Karpas-422 (cell line): ENCODE results near the gene STX1B. TPM values are rescaled to one million over a fixed set of nuclear protein-coding genes. Genes with fewer than 3 reads are reported as not detected.

ENCODE experiments used
- DNase-seq: peaks from one replicate; pipeline ENCODE4 v3.0.0-alpha.2; 2015
- H2AFZ ChIP-seq: fragments of 200-600 bp; sonication (generic); 2 replicates; pipeline ENCODE4 v1.6.1; 2014; ENCODE audit warnings: antibody characterized with exemption, low read length, mixed read lengths
- H3K27ac ChIP-seq: fragments of 200-600 bp; sonication (generic); 2 replicates; pipeline ENCODE4 v1.5.1; 2014; ENCODE audit warnings: mild to moderate bottlenecking, low read length, moderate library complexity
- H3K27me3 ChIP-seq: fragments of 200-600 bp; sonication (generic); 2 replicates; pipeline ENCODE4 v1.6.1; 2014; ENCODE audit warnings: low read length, mixed read lengths
- H3K36me3 ChIP-seq: fragments of 200-600 bp; sonication (generic); 2 replicates; pipeline ENCODE4 v1.6.1; 2014; ENCODE audit warnings: low read length, mixed read lengths; ENCODE audit not compliant: insufficient read depth
- H3K4me1 ChIP-seq: fragments of 200-600 bp; sonication (generic); 2 replicates; pipeline ENCODE4 v1.6.1; 2014; ENCODE audit warnings: mild to moderate bottlenecking, low read length, mixed read lengths
- H3K4me2 ChIP-seq: fragments of 200-600 bp; sonication (generic); 2 replicates; pipeline ENCODE4 v1.6.1; 2014; ENCODE audit warnings: low read length, low read depth, mild to moderate bottlenecking; ENCODE audit not compliant: poor library complexity, severe bottlenecking
- H3K4me3 ChIP-seq: fragments of 200-600 bp; sonication (generic); 2 replicates; pipeline ENCODE4 v1.5.1; 2014; ENCODE audit warnings: mild to moderate bottlenecking, antibody characterized with exemption, low read length, mixed read lengths
- H3K79me2 ChIP-seq: fragments of 200-600 bp; sonication (generic); 2 replicates; pipeline ENCODE4 v1.6.1; 2014; ENCODE audit warnings: mild to moderate bottlenecking, low read length, mixed read lengths
- H3K9ac ChIP-seq: fragments of 200-600 bp; sonication (generic); 2 replicates; pipeline ENCODE4 v1.6.0; 2014; ENCODE audit warnings: low read length
- H3K9me2 ChIP-seq: fragments of 200-600 bp; sonication (generic), shearing (Covaris generic); replicated peaks from 2 replicates; pipeline ENCODE4 v1.6.0; 2014; ENCODE audit warnings: mild to moderate bottlenecking, low read length, moderate library complexity; ENCODE audit not compliant: insufficient read depth
- H3K9me3 ChIP-seq: fragments of 300-700, 200-600 bp; sonication (generic); 2 replicates; pipeline ENCODE4 v1.6.1; 2014; ENCODE audit warnings: low read length, mixed read lengths
- H4K20me1 ChIP-seq: fragments of 200-600 bp; sonication (generic); 2 replicates; pipeline ENCODE4 v1.6.1; 2014; ENCODE audit warnings: mild to moderate bottlenecking, antibody characterized with exemption, low read length, low read depth; ENCODE audit not compliant: insufficient read depth
- total RNA-seq: library from RNA; depleted of rRNA; stranded (reverse); fragments of >200 nt; shearing (Covaris generic); gene quantifications from 2 replicates; pipeline ENCODE4 v1.2.3, GENCODE V29; 2014; ENCODE audit warnings: low replicate concordance

STX1B gene
- total RNA-seq, 1 experiment from 2014 or later, result 0.11 TPM

DNA sequence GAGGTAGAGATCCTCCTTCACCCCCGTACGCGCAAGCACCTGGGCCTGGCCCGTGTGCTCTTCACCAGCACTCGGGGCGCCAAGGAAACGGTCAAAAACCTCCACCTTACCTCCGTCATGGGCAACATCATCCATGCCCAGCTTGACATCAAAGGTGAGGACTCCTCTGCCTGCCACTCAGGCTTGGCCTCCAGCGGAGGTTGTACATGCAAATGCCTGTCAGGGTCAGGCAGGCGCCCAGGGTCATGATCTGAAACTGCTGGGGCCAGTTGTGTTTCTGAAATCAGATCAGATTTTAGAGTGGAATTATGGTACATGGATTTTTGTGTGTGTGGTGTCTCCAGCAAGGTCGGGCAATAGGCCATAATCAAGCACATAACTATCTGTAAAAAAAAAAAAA lies 49.1 kb downstream of the STX1B start:
- Histone ChIP-seq H3K27me3 (no peaks in the 10 kb centered on the region), H4K20me1 (peaks cover 10% of the 10 kb centered on the region), H3K4me1 (peaks cover 22% of the 10 kb centered on the region), H2AFZ (no peak overlapping the region), H3K36me3 (peaks cover 51% of the 10 kb centered on the region), H3K9me3 (no peaks in the 10 kb centered on the region), H3K9ac (no peak overlapping the region), H3K79me2 (peaks cover 26% of the 10 kb centered on the region), H3K4me2 (no peak overlapping the region), H3K4me3 (no peak overlapping the region), H3K9me2 (no peaks in the 10 kb centered on the region), H3K27ac (no peak overlapping the region)
- DNase-seq, result no peak

DNA sequence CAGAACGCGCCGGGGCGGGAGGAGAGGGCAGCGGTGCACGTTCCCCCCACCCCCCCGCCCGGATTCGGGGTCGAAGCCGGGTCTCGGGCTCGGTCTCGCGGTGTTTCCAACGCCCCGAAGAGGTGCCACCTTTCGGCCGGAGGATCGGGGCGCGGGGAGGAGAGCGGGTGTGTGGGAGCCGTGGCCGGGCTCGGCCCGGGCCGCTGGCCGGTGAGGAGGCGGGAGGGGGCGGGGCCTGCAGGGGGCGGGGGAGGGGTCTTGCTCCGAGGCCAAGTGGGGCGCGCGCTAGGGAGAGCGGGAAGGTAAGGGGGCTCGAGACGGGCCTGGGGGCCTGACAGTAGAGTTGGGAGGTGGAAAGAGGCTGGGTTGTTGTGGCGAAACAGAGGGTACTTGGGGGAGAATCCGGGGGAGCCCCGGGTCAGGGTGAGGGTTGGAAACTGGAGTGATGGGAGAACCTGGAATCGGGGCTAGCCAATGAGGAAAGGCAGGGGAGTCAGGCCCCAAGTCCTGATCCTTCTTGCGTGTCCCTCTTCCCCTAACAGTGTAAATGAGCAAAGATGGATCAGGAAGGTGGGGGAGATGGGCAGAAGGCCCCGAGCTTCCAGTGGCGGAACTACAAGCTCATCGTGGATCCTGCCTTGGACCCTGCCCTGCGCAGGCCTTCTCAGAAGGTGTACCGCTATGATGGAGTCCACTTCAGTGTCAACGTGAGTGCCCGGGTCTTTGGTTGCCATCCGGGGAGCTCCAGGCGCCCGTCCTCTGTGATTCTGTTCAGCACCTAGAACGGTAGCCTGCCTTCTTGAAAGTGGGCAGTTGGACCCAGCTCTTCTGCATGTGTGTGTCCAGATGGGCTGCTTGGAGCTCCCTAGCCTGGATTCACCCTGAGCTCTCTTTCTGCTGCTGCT lies 52.0 kb downstream of the STX1B start:
- H3K79me2 ChIP-seq, result peaks cover 26% of the 10 kb centered on the region
- H3K4me1 ChIP-seq, result peaks cover 31% of the 10 kb centered on the region
- H3K4me2 ChIP-seq, result peak overlapping the region; percentile 77
- peaks cover 35% of the 10 kb centered on the region for H3K36me3 ChIP-seq
- H3K27me3 ChIP-seq, result no peaks in the 10 kb centered on the region
- no peak overlapping the region for H2AFZ ChIP-seq
- peak overlapping the region; percentile 87 for H3K4me3 ChIP-seq
- no peak overlapping the region; the same call in 1 of the 2 replicates for H3K27ac ChIP-seq
- DNase-seq, result peak; percentile 80
- H4K20me1 ChIP-seq, result peaks cover 10% of the 10 kb centered on the region
- peak overlapping the region; percentile 96 for H3K9ac ChIP-seq
- no peaks in the 10 kb centered on the region for H3K9me2 ChIP-seq
- H3K9me3 ChIP-seq, result no peaks in the 10 kb centered on the region

DNA sequence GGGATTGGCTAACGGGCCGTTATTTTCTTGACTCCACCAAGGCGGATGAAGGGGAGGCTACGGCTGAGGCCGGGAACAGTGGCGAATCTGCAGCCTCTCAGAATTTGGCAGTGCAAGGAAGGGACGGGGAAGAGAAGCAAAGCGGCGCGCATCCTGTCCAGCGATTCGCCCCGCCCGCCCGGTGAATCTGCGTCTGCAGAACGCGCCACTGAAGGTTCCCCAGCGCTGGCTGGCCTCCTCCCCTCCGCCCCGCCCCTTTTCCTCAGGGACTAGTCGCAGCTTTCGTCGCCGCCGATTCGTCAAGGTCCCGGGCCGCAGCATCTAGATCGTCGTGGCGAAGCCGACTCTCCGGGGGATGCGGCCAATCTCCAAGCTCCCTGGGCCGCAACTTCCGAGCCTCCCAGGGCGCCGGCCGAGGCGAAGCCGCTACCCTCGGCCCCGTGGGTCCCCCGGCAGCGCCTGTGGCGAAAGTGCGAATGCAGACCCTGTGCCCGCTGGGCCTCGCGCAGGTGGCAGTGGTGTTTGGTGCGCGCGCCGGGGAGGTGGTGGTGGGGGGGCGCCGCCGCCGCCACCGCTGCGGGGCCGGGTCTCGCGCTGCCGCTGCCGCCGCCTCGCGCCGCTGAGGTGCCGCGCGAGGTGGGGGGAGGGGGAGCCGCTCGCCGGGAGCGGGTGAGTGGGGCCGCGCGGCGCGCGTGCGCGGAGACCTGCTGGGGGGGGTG lies 52.8 kb downstream of the STX1B start, which contains the start of gene SETD1A:
Gene SETD1A (plus strand): TSS at position 299 of the 719 bp plus-strand sequence. CDS start 978 bp downstream, outside the sequence.
- Histone ChIP-seq H3K9me3 (no peaks in the 10 kb centered on the region), H3K27me3 (no peaks in the 10 kb centered on the region), H2AFZ (peak within 1 kb of the TSS; percentile 98), H3K4me2 (peak within 1 kb of the TSS; percentile 98), H3K9ac (peak within 1 kb of the TSS; percentile 96), H3K79me2 (peaks cover 23% of the 10 kb centered on the region), H3K27ac (peak within 1 kb of the TSS; percentile 93), H3K4me3 (peak within 1 kb of the TSS; percentile 87), H4K20me1 (peaks cover 10% of the 10 kb centered on the region), H3K9me2 (no peaks in the 10 kb centered on the region), H3K36me3 (peaks cover 29% of the 10 kb centered on the region), H3K4me1 (peaks cover 33% of the 10 kb centered on the region)
- DNase-seq, result peak; percentile 98

DNA sequence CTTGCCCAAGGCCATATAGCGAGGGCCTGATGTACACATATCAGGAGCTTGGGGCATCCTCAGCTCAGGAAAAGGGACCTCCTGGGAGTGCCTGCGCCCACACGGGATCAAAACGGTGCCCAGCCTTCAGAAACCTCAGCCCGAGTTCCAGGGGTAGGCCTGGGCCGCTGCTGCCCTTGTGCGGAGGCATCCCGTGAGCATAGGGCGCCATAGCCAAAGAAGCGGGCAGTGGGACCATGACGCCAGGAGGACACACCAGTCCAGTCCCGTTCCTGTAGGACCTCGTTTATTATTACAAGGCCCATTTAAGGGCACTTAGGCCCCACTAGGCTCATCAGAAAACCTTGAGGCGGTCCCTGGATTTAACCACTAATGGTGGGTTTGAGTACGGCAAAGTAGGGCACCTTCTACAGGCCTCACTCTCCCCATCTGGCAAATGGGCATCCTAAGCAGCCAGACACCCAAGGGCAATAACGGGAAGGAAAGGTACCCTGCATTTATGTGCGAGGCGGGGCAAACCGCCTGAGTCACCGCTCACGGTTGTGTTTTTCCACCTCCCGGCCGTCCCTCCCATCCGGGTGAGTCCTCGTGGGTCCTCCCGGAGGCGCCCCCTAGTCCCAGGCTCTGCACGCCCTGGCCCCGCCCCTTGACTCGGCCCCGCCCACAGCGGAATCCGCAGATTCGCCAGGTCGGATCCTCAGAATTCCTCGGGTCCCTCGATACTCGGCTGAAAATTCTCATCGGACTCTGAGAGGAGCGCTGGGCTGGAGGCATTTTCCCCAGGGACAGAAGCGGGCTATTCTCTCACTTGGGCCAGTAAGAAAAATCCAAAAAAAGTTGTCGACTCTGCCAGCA lies 53.6 kb downstream of the STX1B start:
- DNase-seq, result peak; percentile 92
- peaks cover 25% of the 10 kb centered on the region; the same call in 1 of the 2 replicates for H3K36me3 ChIP-seq
- H3K4me3 ChIP-seq, result peak overlapping the region; percentile 87
- peaks cover 23% of the 10 kb centered on the region for H3K79me2 ChIP-seq
- H3K27me3 ChIP-seq, result no peaks in the 10 kb centered on the region
- H3K9ac ChIP-seq, result peak overlapping the region; percentile 96
- peak overlapping the region; percentile 93 for H3K27ac ChIP-seq
- no peaks in the 10 kb centered on the region for H3K9me3 ChIP-seq
- H2AFZ ChIP-seq, result peak overlapping the region; percentile 98
- no peaks in the 10 kb centered on the region for H3K9me2 ChIP-seq
- peaks cover 10% of the 10 kb centered on the region for H4K20me1 ChIP-seq
- peaks cover 33% of the 10 kb centered on the region for H3K4me1 ChIP-seq
- peak overlapping the region; percentile 98 for H3K4me2 ChIP-seq

DNA sequence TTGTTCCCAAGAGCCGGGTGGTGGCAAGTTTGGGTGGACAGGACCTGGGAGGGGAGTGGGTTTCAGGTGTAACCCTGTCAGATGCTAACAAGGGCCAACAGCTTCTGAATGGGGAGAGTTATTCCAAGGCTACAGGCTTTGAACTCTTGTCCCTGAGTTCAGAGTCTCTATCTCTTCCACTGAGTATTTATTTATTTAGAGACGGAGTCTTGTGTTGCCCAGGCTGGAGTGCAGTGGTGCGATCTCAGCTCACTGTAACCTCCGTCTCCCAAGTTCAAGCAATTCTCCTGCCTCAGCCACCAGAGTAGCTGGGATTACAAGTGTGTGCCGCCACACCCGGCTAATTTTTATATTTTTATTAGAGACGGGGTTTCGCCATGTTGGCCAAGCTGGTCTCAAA lies 55.4 kb downstream of the STX1B start:
- no peak for DNase-seq
- Histone ChIP-seq H2AFZ (no peak overlapping the region), H3K36me3 (peaks cover 9% of the 10 kb centered on the region; the same call in 1 of the 2 replicates), H3K4me2 (no peak overlapping the region), H3K27ac (no peak overlapping the region), H3K4me1 (peaks cover 40% of the 10 kb centered on the region), H4K20me1 (peaks cover 8% of the 10 kb centered on the region), H3K79me2 (peaks cover 18% of the 10 kb centered on the region), H3K9me3 (no peaks in the 10 kb centered on the region), H3K27me3 (no peaks in the 10 kb centered on the region), H3K4me3 (no peak overlapping the region), H3K9me2 (no peaks in the 10 kb centered on the region), H3K9ac (no peak overlapping the region)

DNA sequence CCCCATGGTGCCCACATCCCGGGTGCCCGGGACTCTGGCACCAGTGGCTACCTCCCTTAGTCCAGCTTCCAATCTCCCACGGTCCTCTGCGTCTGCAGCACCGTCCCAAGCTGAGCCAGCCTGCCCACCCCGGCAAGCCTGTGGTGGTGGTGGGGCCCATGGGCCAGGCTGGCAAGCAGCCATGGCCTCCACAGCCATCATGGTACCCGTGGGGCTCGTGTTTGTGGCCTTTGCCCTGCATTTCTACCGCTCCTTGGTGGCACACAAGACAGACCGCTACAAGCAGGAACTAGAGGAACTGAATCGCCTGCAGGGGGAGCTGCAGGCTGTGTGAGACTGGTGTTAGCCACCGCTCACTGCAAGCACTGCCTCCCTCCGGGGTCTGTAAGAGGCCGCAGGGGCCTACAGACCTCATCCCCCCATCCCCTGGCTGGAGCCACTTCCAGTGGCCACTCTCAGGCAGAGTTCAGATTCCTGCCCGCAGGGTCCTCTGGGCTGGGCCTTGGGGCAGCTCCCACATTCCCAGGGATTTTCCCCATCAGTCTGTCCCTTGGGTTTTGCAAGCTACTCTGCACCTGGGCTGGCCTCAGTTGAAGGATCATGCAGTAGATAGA lies 56.8 kb downstream of the STX1B start:
- no peak overlapping the region for H3K4me2 ChIP-seq
- peaks cover 37% of the 10 kb centered on the region for H3K4me1 ChIP-seq
- no peaks in the 10 kb centered on the region for H3K9me3 ChIP-seq
- H3K36me3 ChIP-seq, result no peaks in the 10 kb centered on the region
- no peak overlapping the region for H3K4me3 ChIP-seq
- no peaks in the 10 kb centered on the region for H3K9me2 ChIP-seq
- DNase-seq, result peak; percentile 93
- H4K20me1 ChIP-seq, result peaks cover 3% of the 10 kb centered on the region; the same call in 1 of the 2 replicates
- peak overlapping the region; percentile 43; the same call in 1 of the 2 replicates for H3K9ac ChIP-seq
- H3K27me3 ChIP-seq, result no peaks in the 10 kb centered on the region
- H3K27ac ChIP-seq, result 0 out of 2 replicates have a peak overlapping the region, but pooled peaks have one; percentile 48
- H2AFZ ChIP-seq, result no peak overlapping the region
- peaks cover 14% of the 10 kb centered on the region for H3K79me2 ChIP-seq

DNA sequence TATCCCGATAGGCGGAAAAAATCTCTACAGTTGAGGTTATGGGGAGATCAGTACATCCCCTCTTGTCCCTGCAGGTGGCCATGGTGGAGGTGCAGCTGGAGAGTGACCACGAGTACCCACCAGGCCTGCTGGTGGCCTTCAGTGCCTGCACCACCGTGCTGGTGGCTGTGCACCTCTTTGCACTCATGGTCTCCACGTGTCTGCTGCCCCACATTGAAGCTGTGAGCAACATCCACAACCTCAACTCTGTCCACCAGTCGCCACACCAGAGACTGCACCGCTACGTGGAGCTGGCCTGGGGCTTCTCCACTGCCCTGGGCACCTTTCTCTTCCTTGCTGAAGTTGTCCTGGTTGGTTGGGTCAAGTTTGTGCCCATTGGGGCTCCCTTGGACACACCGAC lies 57.3 kb downstream of the STX1B start:
- H3K27me3 ChIP-seq, result no peaks in the 10 kb centered on the region
- no peaks in the 10 kb centered on the region for H3K9me2 ChIP-seq
- no peak overlapping the region for H3K9ac ChIP-seq
- H3K27ac ChIP-seq, result no peak overlapping the region
- H3K4me3 ChIP-seq, result no peak overlapping the region
- peaks cover 10% of the 10 kb centered on the region for H3K79me2 ChIP-seq
- peaks cover 40% of the 10 kb centered on the region for H3K4me1 ChIP-seq
- H3K9me3 ChIP-seq, result no peaks in the 10 kb centered on the region
- H3K36me3 ChIP-seq, result no peaks in the 10 kb centered on the region
- DNase-seq, result no peak
- no peak overlapping the region for H3K4me2 ChIP-seq
- H4K20me1 ChIP-seq, result no peaks in the 10 kb centered on the region
- H2AFZ ChIP-seq, result no peak overlapping the region
